ENCODE results near the gene PGM1.

- no peak for TF ChIP-seq CTCF (IDR thresholded peaks at IDR 0.05)
- no peak for TF ChIP-seq POLR2A (IDR thresholded peaks at IDR 0.05)
Observed at GRCh38 chr1:63688302-63688890, 95.2 kb downstream of the PGM1 start.

All from stomach (tissue), 4 donors.